Ovary (tissue), 9 donors: ENCODE measurements around the gene RCCD1. TPM values are rescaled to one million over a fixed set of nuclear protein-coding genes. Genes with fewer than 3 reads are reported as not detected.
A peak's percentile ranks its signal among the peaks of the same experiment; 100 is the strongest.

ENCODE experiments used
- DNase-seq, 5 donors: peaks; one replicate each; pipeline ENCODE4 v3.0.0-alpha.2; 2019 to 2020
- H3K27ac ChIP-seq, 2 donors: fragments of 200-600 bp; one replicate each; pipeline versions ENCODE4 v1.5.1 to v1.8.0; 2019 to 2022
- H3K27me3 ChIP-seq: fragments of 200-600 bp; one replicate; pipeline ENCODE4 v1.8.0; 2022
- H3K36me3 ChIP-seq: fragments of 200-600 bp; sonication (generic); one replicate; pipeline ENCODE4 v1.5.1; 2019
- H3K4me1 ChIP-seq: one replicate; pipeline ENCODE4 v1.8.1; 2013; ENCODE audit warnings: mild to moderate bottlenecking, moderate library complexity; ENCODE audit not compliant: insufficient read depth
- H3K4me3 ChIP-seq: fragments of 200-600 bp; sonication (generic); one replicate; pipeline ENCODE4 v1.5.1; 2017
- H3K9me3 ChIP-seq, 2 donors: fragments of 200-600 bp in 1 of 2; sonication (generic) in 1 of 2; one replicate each; pipeline versions ENCODE4 v1.5.1 to v1.8.1; 2013 to 2019; ENCODE audit warnings: mild to moderate bottlenecking in 1 of 2, moderate library complexity in 1 of 2
- EP300 ChIP-seq: sonication (generic); formaldehyde crosslinking; IDR thresholded peaks from one replicate; pipeline ENCODE4 v1.6.1; 2017; ENCODE audit warnings: antibody characterized with exemption
- POLR2A ChIP-seq: fragments of 450-650 bp; IDR thresholded peaks from one replicate; pipeline ENCODE4 v1.6.1; 2017; ENCODE audit warnings: antibody characterized with exemption, mild to moderate bottlenecking, moderate library complexity
- WGBS, 3 donors: extraction: QIAGEN DNeasy Blood & Tissue Kit in 1 of 3; methylation state at CpG; one replicate each; pipeline versions ENCODE4 v1.1.5 to v1.1.7; 2013 to 2017; 5-methylcytosine and 5-hydroxymethylcytosine counted together
- intact Hi-C, 4 donors: fragments of 100-400 bp; cut with DNase I; formaldehyde crosslinking; loops; one replicate each; pipeline versions ENCODE4 v1.11.0 to v1.15.1; 2022 to 2023
- polyA plus RNA-seq, 2 donors: library from polyadenylated mRNA; stranded (reverse); fragments of 200-250 nt in 1 of 2; fragments of 350-450 nt in 1 of 2; fragmentation: Illumina TruSeq in 1 of 2; extraction: RNeasy Lipid Tissue Mini Kit (QIAGEN cat#74804) in 1 of 2; gene quantifications; one replicate each; pipeline ENCODE4 v1.2.3, GENCODE V29; 2013 to 2014
- total RNA-seq, 7 donors: library from RNA; depleted of rRNA in 2 of 7; stranded (reverse); fragments of >200 nt in 2 of 7; fragmentation: NEBNext Ultra II Directional in 3 of 7; extraction: Animal tissue kit (Norgen Biotek cat#: 25700) in 3 of 7; gene quantifications; one replicate each; pipeline versions ENCODE4 v1.1.0 to v1.2.4, GENCODE V29; 2016 to 2023
- TF ChIP-seq, protein P1 (sequence below), 3 donors: fragments of 450-650 bp in 2 of 3; fragments of 200-600 bp in 1 of 3; IDR thresholded peaks; one replicate each; pipeline versions ENCODE4 v1.5.1 to v1.8.0; 2016 to 2022; ENCODE audit warnings: antibody characterized with exemption in 3 of 3, mild to moderate bottlenecking in 1 of 3
- donor health status: DM: no; HTN: no; CAD: no; lungs with moderate emphysema.
- donor health status: DM: no; HTN: no; CAD: no.
- donor health status: Bipolar disorder and iron deficiency.
- donor health status: DM: yes; HTN: yes; CAD: no.
- donor health status: DM: no; HTN: no; CAD: no.
- donor health status: DM: yes; HTN: yes; CAD: no.

Gene RCCD1
- total and polyA plus RNA-seq, 9 donors: 8.7 to 15.6 (median 13.3) TPM

- Histone ChIP-seq H3K9me3 (no peaks in the 10 kb centered on the region), H3K4me1 (peaks cover 18% of the 10 kb centered on the region)
Observed at GRCh38 chr15:90934949-90935751, 19.5 kb upstream of the RCCD1 start, which contains the start of gene UNC45A. TSS of gene UNC45A (plus strand) at chr15:90935285. CDS start at chr15:90935325, 40 bp downstream.

GRCh38 chr15:90936823-90937222 is 17.9 kb upstream of the RCCD1 start:
- 44 to 60% (median 45%) methylated on average over 1 of the region's 1 CpG for WGBS, 3 donors
- intact Hi-C loops: no loop called here
- no peak for DNase-seq
- Histone ChIP-seq H3K4me1 (peaks cover 10% of the 10 kb centered on the region), H3K9me3 (no peaks in the 10 kb centered on the region), H3K27me3 (no peaks in the 10 kb centered on the region), H3K4me3 (no peak overlapping the region), H3K36me3 (no peaks in the 10 kb centered on the region), H3K27ac (no peak overlapping the region)
- no peak for TF ChIP-seq EP300

More at GRCh38 chr15:90934949-90935751, 19.5 kb upstream of the RCCD1 start, which contains the start of gene UNC45A:
- H3K27me3 ChIP-seq: no peaks in the 10 kb centered on the region
- peak; percentile 30 for TF ChIP-seq POLR2A
- no peak for TF ChIP-seq EP300
- TF ChIP-seq, protein P1, sequence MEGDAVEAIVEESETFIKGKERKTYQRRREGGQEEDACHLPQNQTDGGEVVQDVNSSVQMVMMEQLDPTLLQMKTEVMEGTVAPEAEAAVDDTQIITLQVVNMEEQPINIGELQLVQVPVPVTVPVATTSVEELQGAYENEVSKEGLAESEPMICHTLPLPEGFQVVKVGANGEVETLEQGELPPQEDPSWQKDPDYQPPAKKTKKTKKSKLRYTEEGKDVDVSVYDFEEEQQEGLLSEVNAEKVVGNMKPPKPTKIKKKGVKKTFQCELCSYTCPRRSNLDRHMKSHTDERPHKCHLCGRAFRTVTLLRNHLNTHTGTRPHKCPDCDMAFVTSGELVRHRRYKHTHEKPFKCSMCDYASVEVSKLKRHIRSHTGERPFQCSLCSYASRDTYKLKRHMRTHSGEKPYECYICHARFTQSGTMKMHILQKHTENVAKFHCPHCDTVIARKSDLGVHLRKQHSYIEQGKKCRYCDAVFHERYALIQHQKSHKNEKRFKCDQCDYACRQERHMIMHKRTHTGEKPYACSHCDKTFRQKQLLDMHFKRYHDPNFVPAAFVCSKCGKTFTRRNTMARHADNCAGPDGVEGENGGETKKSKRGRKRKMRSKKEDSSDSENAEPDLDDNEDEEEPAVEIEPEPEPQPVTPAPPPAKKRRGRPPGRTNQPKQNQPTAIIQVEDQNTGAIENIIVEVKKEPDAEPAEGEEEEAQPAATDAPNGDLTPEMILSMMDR (IDR thresholded peaks at IDR 0.05): no peak
- peak within 1 kb of the TSS; percentile 63 for H3K4me3 ChIP-seq
- DNase-seq: peak; percentile 89 to 93 (median 91)
- WGBS, 3 donors: 1 to 2% (median 2%) methylated on average over 33 to 65 of the region's 65 CpGs
- intact Hi-C loops: loop anchor here in 1 of 4 donors (1.0 kb wide), 1 partner anchor 33 kb away; no protein-coding TSS in a partner anchor
- H3K36me3 ChIP-seq: no peaks in the 10 kb centered on the region
- H3K27ac ChIP-seq: peak within 1 kb of the TSS; percentile 70 to 76

DNA sequence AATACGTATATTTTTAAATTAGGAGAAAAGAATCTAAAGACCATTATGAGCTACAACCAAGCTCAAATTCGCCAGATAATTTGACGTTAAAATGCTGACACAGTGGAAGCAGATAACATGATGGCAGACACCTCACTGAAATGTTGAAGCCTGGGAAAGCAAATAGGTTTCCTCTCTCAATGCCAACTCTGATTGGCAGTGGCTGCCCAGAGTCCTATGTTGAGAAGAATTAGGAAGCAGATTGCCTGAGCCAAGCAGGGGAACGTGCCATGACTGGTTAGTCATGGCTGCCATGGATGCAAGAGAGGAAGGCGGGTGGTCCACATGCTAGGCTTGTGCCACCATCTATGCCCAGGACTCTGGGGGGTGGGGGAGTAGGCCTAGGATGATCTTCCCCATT is 16.4 kb upstream of the RCCD1 start:
- TF ChIP-seq, protein P1 (IDR thresholded peaks at IDR 0.05): no peak
- H3K4me3 ChIP-seq: no peak overlapping the region
- peaks cover 7% of the 10 kb centered on the region for H3K4me1 ChIP-seq
- H3K9me3 ChIP-seq: no peaks in the 10 kb centered on the region
- H3K27ac ChIP-seq: no peak overlapping the region
- H3K36me3 ChIP-seq: peaks cover 2% of the 10 kb centered on the region
- intact Hi-C loops: no loop called here
- 84 to 94% (median 89%) methylated on average over 5 of the region's 5 CpGs for WGBS, 3 donors
- H3K27me3 ChIP-seq: no peaks in the 10 kb centered on the region
- no peak for DNase-seq

DNA sequence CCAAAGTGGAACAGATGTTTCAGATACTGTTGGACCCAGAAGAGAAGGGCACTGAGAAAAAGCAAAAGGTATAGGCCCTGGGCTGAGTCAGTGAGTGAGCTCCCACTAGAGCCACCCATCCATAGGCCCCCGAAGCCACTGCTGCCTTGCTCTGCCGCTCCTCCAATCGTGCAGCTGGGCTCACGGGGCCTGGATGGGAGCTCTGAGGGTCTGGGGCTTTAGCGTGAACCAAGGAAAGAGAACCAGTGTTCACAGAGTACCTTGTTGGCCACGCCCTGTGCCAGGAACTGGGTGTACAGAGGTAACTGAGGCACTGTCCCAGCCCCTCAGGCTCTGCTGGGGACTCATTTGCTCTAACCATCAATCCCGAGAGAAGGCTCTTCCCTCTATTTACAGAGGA is 14.9 kb upstream of the RCCD1 start:
- H3K27me3 ChIP-seq: no peaks in the 10 kb centered on the region
- no peaks in the 10 kb centered on the region for H3K9me3 ChIP-seq
- DNase-seq: no peak
- TF ChIP-seq, protein P1 (IDR thresholded peaks at IDR 0.05): no peak
- TF ChIP-seq POLR2A: no peak
- TF ChIP-seq EP300: no peak
- H3K4me1 ChIP-seq: peaks cover 7% of the 10 kb centered on the region
- peaks cover 2% of the 10 kb centered on the region for H3K36me3 ChIP-seq
- no peak overlapping the region for H3K27ac ChIP-seq
- intact Hi-C loops: no loop called here
- WGBS, 3 donors: 79 to 89% (median 85%) methylated on average over 7 of the region's 7 CpGs
- H3K4me3 ChIP-seq: no peak overlapping the region

DNA sequence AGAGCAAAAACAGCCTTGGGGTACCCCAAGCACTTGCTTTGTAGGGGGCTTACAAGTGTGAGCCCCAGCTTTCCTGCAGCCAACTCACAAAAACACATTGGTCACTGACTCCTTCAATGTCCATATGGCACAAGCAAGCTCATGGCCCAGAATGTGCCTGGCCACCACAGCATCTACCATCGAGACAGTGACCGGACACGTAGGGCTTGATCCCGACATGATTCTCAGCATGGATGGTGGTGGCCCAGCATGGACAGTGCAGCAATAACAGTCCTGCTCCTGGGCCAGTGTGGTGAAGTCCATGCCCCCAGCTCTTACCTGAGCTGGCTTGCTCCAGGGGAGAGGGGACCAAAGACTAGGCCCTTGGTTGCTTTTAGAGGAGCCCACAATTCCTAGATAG is 13.6 kb upstream of the RCCD1 start:
- Histone ChIP-seq H3K4me1 (peaks cover 3% of the 10 kb centered on the region), H3K4me3 (no peak overlapping the region), H3K36me3 (peaks cover 2% of the 10 kb centered on the region), H3K27me3 (no peaks in the 10 kb centered on the region), H3K27ac (no peak overlapping the region), H3K9me3 (no peaks in the 10 kb centered on the region)
- no peak for DNase-seq
- intact Hi-C loops: no loop called here
- WGBS, 3 donors: 93 to 98% (median 97%) methylated on average over 4 of the region's 4 CpGs
- TF ChIP-seq POLR2A (no peak), EP300 (no peak)
- TF ChIP-seq, protein P1 (IDR thresholded peaks at IDR 0.05): no peak
